K562 (cell line): Measurements from ENCODE around the gene USP46. TPM values are rescaled to one million over a fixed set of nuclear protein-coding genes. Genes with fewer than 3 reads are reported as not detected.

Experiments
- ATF3 ChIP-seq, 2 experiments: fragments of 450-650 bp in 1 of 2; sonication (generic) in 1 of 2; formaldehyde crosslinking in 1 of 2; IDR thresholded peaks in 1 of 2; conservative IDR thresholded peaks in 1 of 2; 2 replicates each; pipeline versions ENCODE4 v1.6.1 to v1.8.1; 2016 to 2023; ENCODE audit warnings: mild to moderate bottlenecking in 2 of 2, moderate library complexity in 2 of 2, inconsistent platforms in 1 of 2, missing genetic modification reagents in 1 of 2
- CTBP1 ChIP-seq: fragments of 450-650 bp; IDR thresholded peaks from 2 replicates; pipeline ENCODE4 v1.6.1; 2016; ENCODE audit warnings: borderline replicate concordance
- CTCF ChIP-seq, 3 experiments: IDR thresholded peaks in 2 of 3; conservative IDR thresholded peaks in 1 of 3; 2 replicates each; pipeline ENCODE4 v1.5.1; 2011 to 2012; ENCODE audit warnings: low read length in 3 of 3, mild to moderate bottlenecking in 3 of 3, control low read depth in 2 of 3, improper control_type of control experiment in 1 of 3, inconsistent platforms in 1 of 3, low read depth in 1 of 3, mixed read lengths in 1 of 3, moderate library complexity in 1 of 3; ENCODE audit not compliant: insufficient read depth in 2 of 3
- E2F1 ChIP-seq: sonication (generic); formaldehyde crosslinking; IDR thresholded peaks from 2 replicates; pipeline ENCODE4 v1.8.1; 2023; ENCODE audit warnings: mild to moderate bottlenecking, missing genetic modification reagents, moderate library complexity
- E2F6 ChIP-seq, 2 experiments: IDR thresholded peaks; 2 replicates each; pipeline ENCODE4 v1.6.1; 2011; ENCODE audit warnings: borderline replicate concordance in 1 of 2, control low read depth in 1 of 2, low read depth in 1 of 2, low read length in 1 of 2, mild to moderate bottlenecking in 1 of 2, mixed read lengths in 1 of 2, moderate library complexity in 1 of 2; ENCODE audit not compliant: insufficient read depth in 1 of 2, insufficient read length in 1 of 2, poor library complexity in 1 of 2, severe bottlenecking in 1 of 2; ENCODE audit errors: extremely low read depth in 1 of 2
- HES1 ChIP-seq: fragments of 450-650 bp; IDR thresholded peaks from 2 replicates; pipeline ENCODE4 v1.6.1; 2016; ENCODE audit warnings: low read depth, mild to moderate bottlenecking, moderate library complexity
- JUND ChIP-seq, 2 experiments: IDR thresholded peaks; 2 replicates in 1 of 2; 3 replicates in 1 of 2; pipeline ENCODE4 v1.6.1; 2011; ENCODE audit warnings: borderline replicate concordance in 2 of 2, low read depth in 2 of 2, low read length in 2 of 2, improper control_type of control experiment in 1 of 2, missing biosample characterization in 1 of 2, missing genetic modification characterization in 1 of 2, missing genetic modification reagents in 1 of 2
- MAZ ChIP-seq, 2 experiments: fragments of 450-650 bp in 1 of 2; sonication (generic) in 1 of 2; formaldehyde crosslinking; IDR thresholded peaks in 1 of 2; conservative IDR thresholded peaks in 1 of 2; 2 replicates each; pipeline versions ENCODE4 v1.4.0 to v1.5.0; 2020; ENCODE audit warnings: mild to moderate bottlenecking in 1 of 2, missing genetic modification reagents in 1 of 2
- MITF ChIP-seq: IDR thresholded peaks from 2 replicates; pipeline ENCODE4 v1.6.1; 2014; ENCODE audit warnings: antibody characterized with exemption
- MTA2 ChIP-seq: fragments of 450-650 bp; IDR thresholded peaks from 2 replicates; pipeline ENCODE4 v1.6.1; 2016; ENCODE audit warnings: low read depth
- NCOA4 ChIP-seq: fragments of 450-650 bp; IDR thresholded peaks from 2 replicates; pipeline ENCODE4 v1.6.1; 2018; ENCODE audit warnings: mild to moderate bottlenecking; ENCODE audit not compliant: partially characterized antibody
- NCOR1 ChIP-seq: fragments of 450-650 bp; IDR thresholded peaks from 2 replicates; pipeline ENCODE4 v1.6.1; 2016; ENCODE audit warnings: mild to moderate bottlenecking, moderate library complexity
- NFIC ChIP-seq: fragments of 450-650 bp; IDR thresholded peaks from 2 replicates; pipeline ENCODE4 v1.6.1; 2017; ENCODE audit warnings: mild to moderate bottlenecking, inconsistent platforms
- NFYB ChIP-seq: IDR thresholded peaks from 2 replicates; pipeline ENCODE4 v1.6.1; 2011; ENCODE audit warnings: mild to moderate bottlenecking, moderate library complexity; ENCODE audit not compliant: insufficient read length; ENCODE audit errors: extremely low read depth
- RBM22 ChIP-seq: fragments of 200-400 bp; formaldehyde crosslinking; IDR thresholded peaks from 2 replicates; pipeline ENCODE4 v1.6.1; 2018; ENCODE audit warnings: low read length, low read depth; ENCODE audit not compliant: poor library complexity, severe bottlenecking
- RHOXF2B ChIP-seq: fragments of 250-450 bp; sonication (Bioruptor Pico); conservative IDR thresholded peaks from 2 replicates; pipeline ENCODE4 v1.5.1; 2021
- TAL1 ChIP-seq: fragments of 450-650 bp; IDR thresholded peaks from 2 replicates; pipeline ENCODE4 v1.6.1; 2016; ENCODE audit warnings: mild to moderate bottlenecking
- VEZF1 ChIP-seq: fragments of 200-800 bp; sonication (Bioruptor generic); IDR thresholded peaks from 2 replicates; pipeline ENCODE4 v1.6.1; 2017; ENCODE audit warnings: missing genetic modification characterization, missing compliant biosample characterization
- polyA plus RNA-seq, 8 experiments: library from polyadenylated mRNA; depleted of rRNA in 4 of 8; stranded (reverse) in 5 of 8; unstranded in 3 of 8; fragments of >200 nt; fragmentation: Nextera tagmentation in 2 of 8; fragmentation: Illumina TruSeq in 1 of 8; extraction: Ambion mirVana in 2 of 8; extraction: Trizol in 1 of 8; gene quantifications; 2 replicates each; pipeline versions ENCODE4 v1.2.1 to v1.2.3, GENCODE V29; 2011 to 2014; ENCODE audit warnings: inconsistent platforms in 1 of 8, missing spikeins in 1 of 8
- total RNA-seq, 7 experiments: library from RNA; depleted of rRNA in 6 of 7; stranded (reverse); fragments of >200 nt in 6 of 7; fragmentation: Illumina TruSeq in 2 of 7; extraction: Trizol in 2 of 7; gene quantifications; 2 replicates each; pipeline versions ENCODE4 v1.2.1 to v1.2.3, GENCODE V29; 2011 to 2021; ENCODE audit warnings: low replicate concordance in 1 of 7

Gene USP46
- total and polyA plus RNA-seq, 9 of the 15 experiments (the other 6 are each of a cell fraction or from before 2014, with no cell fraction given) = 3.0 to 11.7 (median 8.4) TPM

- TF ChIP-seq ATF3 (IDR thresholded peaks at IDR 0.05) (peak; percentile 69; the same call in 1 of the 2 replicates), ATF3 (CRISPR knock-in tag; conservative IDR thresholded peaks at IDR 0.05) (no peak), NFIC (peak; percentile 72), MITF (no peak), CTBP1 (no peak), MAZ (CRISPR knock-in tag; conservative IDR thresholded peaks at IDR 0.05 in 1 of 2, IDR thresholded peaks at IDR 0.05 in 1 of 2) (no peak), E2F6 (IDR thresholded peaks at IDR 0.05; ENCODE audit: borderline replicate concordance in 1 of 2, extremely low read depth in 1 of 2, insufficient read depth in 1 of 2, insufficient read length in 1 of 2, low read depth in 1 of 2, low read length in 1 of 2, poor library complexity in 1 of 2, severe bottlenecking in 1 of 2) (no peak), NFYB (no peak), CTCF (IDR thresholded peaks at IDR 0.05 in 2 of 3, conservative IDR thresholded peaks at IDR 0.05 in 1 of 3; ENCODE audit: insufficient read depth in 2 of 3, low read depth in 1 of 3, low read length in 3 of 3) (no peak), JUND (IDR thresholded peaks at IDR 0.05; ENCODE audit: borderline replicate concordance, low read depth, low read length) (peak; percentile 78), JUND (tag; IDR thresholded peaks at IDR 0.05; ENCODE audit: borderline replicate concordance, low read depth, low read length) (peak; percentile 82; the same call in 1 of the 3 replicates), NCOA4 (no peak), E2F1 (CRISPR knock-in tag) (no peak), RBM22 (no peak), RHOXF2B (no peak), NCOR1 (no peak), HES1 (no peak), TAL1 (peak; percentile 17; the same call in 1 of the 2 replicates), VEZF1 (CRISPR knock-in tag) (no peak), MTA2 (no peak)
These were observed 106.3 kb downstream of the USP46 start (continued) for GRCh38 chr4:52552778-52553177.
